ENCODE results near the gene C3orf70.

C3orf70 gene

DNA sequence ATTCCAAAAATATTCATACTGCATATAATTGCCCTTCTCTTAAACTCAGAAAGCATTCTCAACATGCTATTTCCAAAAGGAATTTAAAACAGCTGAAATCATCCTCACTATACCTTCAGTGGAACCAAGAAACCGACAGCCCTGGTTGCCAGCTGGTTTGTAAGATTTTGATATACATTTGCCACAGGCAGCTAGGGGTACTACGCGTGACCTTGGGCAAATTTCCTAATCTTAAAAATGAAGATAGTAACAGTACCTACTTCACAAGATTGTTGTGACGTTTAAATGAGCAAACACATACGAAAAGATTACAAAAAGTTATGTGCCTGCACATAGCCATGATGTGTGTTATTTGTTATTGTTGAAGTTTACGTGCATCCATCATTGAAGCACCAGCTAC lies 7.3 kb downstream of the C3orf70 start:
- H3K9me3 ChIP-seq (ENCODE audit: insufficient read depth, low read length): no peaks in the 10 kb centered on the region
- H3K9ac ChIP-seq (ENCODE audit: low read length): no peak overlapping the region
- no peaks in the 10 kb centered on the region for H3K36me3 ChIP-seq (replicated peaks; ENCODE audit: low read depth, low read length)
- no peak for TF ChIP-seq EZH2phosphoT487 (IDR thresholded peaks at IDR 0.05; ENCODE audit: low read depth)
- TF ChIP-seq, protein P1, sequence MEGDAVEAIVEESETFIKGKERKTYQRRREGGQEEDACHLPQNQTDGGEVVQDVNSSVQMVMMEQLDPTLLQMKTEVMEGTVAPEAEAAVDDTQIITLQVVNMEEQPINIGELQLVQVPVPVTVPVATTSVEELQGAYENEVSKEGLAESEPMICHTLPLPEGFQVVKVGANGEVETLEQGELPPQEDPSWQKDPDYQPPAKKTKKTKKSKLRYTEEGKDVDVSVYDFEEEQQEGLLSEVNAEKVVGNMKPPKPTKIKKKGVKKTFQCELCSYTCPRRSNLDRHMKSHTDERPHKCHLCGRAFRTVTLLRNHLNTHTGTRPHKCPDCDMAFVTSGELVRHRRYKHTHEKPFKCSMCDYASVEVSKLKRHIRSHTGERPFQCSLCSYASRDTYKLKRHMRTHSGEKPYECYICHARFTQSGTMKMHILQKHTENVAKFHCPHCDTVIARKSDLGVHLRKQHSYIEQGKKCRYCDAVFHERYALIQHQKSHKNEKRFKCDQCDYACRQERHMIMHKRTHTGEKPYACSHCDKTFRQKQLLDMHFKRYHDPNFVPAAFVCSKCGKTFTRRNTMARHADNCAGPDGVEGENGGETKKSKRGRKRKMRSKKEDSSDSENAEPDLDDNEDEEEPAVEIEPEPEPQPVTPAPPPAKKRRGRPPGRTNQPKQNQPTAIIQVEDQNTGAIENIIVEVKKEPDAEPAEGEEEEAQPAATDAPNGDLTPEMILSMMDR (IDR thresholded peaks at IDR 0.05; ENCODE audit: low read depth, low read length): no peak
- H2AFZ ChIP-seq (ENCODE audit: low read depth, low read length): no peak overlapping the region
- H3K27me3 ChIP-seq (ENCODE audit: low read depth, low read length): peaks cover 45% of the 10 kb centered on the region
- no peaks in the 10 kb centered on the region for H4K20me1 ChIP-seq (ENCODE audit: insufficient read depth, low read length)
- H3K79me2 ChIP-seq (ENCODE audit: low read length): no peaks in the 10 kb centered on the region
- no peak overlapping the region for H3K4me2 ChIP-seq (ENCODE audit: low read length)
- no peak overlapping the region for H3K4me3 ChIP-seq (ENCODE audit: low read length)
- H3K27ac ChIP-seq (ENCODE audit: low read length): no peak overlapping the region
- H3K4me1 ChIP-seq (ENCODE audit: low read length): no peaks in the 10 kb centered on the region

DNA sequence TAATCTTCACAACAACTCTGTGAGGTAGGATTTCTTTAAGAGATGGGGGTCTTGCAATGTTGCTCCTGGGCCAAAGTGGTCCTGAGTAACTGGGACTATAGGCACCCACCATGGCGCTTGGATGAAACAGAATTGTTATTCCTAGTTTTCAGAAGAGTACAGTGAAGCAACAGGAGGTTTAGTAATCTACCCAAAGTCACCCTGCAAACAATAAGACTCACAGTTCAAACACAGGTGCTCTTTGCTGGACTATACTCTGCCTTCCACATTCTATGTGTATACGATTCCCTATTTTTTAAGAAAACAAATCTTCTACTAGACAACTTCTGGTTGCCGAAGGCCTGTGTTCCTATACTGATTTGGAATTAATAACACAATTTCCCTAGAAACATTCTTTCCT lies 8.1 kb downstream of the C3orf70 start:
- no peak overlapping the region for H2AFZ ChIP-seq (ENCODE audit: low read depth, low read length)
- H3K4me1 ChIP-seq (ENCODE audit: low read length): no peaks in the 10 kb centered on the region
- no peak overlapping the region for H3K4me2 ChIP-seq (ENCODE audit: low read length)
- no peaks in the 10 kb centered on the region for H3K9me3 ChIP-seq (ENCODE audit: insufficient read depth, low read length)
- H3K36me3 ChIP-seq (replicated peaks; ENCODE audit: low read depth, low read length): no peaks in the 10 kb centered on the region
- no peak overlapping the region for H3K9ac ChIP-seq (ENCODE audit: low read length)
- no peaks in the 10 kb centered on the region for H4K20me1 ChIP-seq (ENCODE audit: insufficient read depth, low read length)
- H3K27ac ChIP-seq (ENCODE audit: low read length): no peak overlapping the region
- no peaks in the 10 kb centered on the region for H3K79me2 ChIP-seq (ENCODE audit: low read length)
- peaks cover 38% of the 10 kb centered on the region for H3K27me3 ChIP-seq (ENCODE audit: low read depth, low read length)
- no peak overlapping the region for H3K4me3 ChIP-seq (ENCODE audit: low read length)
- TF ChIP-seq EZH2phosphoT487 (IDR thresholded peaks at IDR 0.05; ENCODE audit: low read depth): no peak
- TF ChIP-seq, protein P1 (IDR thresholded peaks at IDR 0.05; ENCODE audit: low read depth, low read length): no peak

DNA sequence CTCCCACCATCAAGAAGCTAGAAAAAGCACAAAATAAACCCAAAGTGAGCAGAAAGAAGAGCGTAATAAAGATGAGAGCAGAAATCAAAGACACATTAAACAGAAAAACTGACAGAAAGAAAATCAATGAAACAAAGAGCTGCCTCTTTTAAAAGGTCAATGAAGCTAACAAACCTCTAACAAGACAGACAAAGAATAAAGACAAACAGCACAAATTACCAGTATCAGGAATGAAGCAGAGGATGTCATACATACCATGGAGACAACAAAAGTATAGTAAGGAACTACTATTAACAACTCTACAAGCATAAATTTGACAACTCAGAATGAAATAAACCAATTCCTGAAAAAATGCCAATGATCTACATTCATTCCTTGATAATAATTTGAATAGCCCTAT lies 15.0 kb downstream of the C3orf70 start:
- Histone ChIP-seq H3K27me3 (ENCODE audit: low read depth, low read length) (peaks cover 3% of the 10 kb centered on the region; the same call in 1 of the 2 replicates), H3K4me2 (ENCODE audit: low read length) (no peak overlapping the region), H2AFZ (ENCODE audit: low read depth, low read length) (no peak overlapping the region), H4K20me1 (ENCODE audit: insufficient read depth, low read length) (no peaks in the 10 kb centered on the region), H3K9ac (ENCODE audit: low read length) (no peak overlapping the region), H3K4me3 (ENCODE audit: low read length) (no peak overlapping the region), H3K4me1 (ENCODE audit: low read length) (no peaks in the 10 kb centered on the region), H3K79me2 (ENCODE audit: low read length) (no peaks in the 10 kb centered on the region), H3K9me3 (ENCODE audit: insufficient read depth, low read length) (no peaks in the 10 kb centered on the region), H3K27ac (ENCODE audit: low read length) (no peak overlapping the region), H3K36me3 (replicated peaks; ENCODE audit: low read depth, low read length) (no peaks in the 10 kb centered on the region)
- TF ChIP-seq, protein P1 (IDR thresholded peaks at IDR 0.05; ENCODE audit: low read depth, low read length): no peak
- no peak for TF ChIP-seq EZH2phosphoT487 (IDR thresholded peaks at IDR 0.05; ENCODE audit: low read depth)

DNA sequence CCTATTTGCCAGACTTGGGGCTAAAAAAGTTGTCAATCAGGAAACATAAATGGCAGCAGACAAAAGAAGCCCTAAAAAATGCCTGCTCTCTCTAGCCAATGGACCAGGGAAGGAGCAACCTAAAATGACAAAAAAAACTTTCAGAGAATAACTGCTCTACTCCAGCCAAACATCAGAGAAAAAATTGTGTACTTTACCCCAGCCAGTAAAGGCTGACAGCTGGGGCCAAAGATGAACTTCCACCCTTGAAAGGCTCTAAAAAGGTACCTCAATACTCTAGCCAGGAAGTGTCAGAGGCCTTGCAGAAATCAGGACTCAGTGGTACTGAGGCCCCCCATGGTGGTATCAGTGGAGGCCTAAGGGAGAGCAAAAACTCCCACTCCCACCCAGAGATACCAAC lies 18.4 kb downstream of the C3orf70 start:
- Histone ChIP-seq H3K79me2 (ENCODE audit: low read length) (no peaks in the 10 kb centered on the region), H3K4me3 (ENCODE audit: low read length) (no peak overlapping the region), H3K27ac (ENCODE audit: low read length) (no peak overlapping the region)

More for the DNA sequence above, 18.4 kb downstream of the C3orf70 start:
- Histone ChIP-seq H2AFZ (ENCODE audit: low read depth, low read length) (no peak overlapping the region), H4K20me1 (ENCODE audit: insufficient read depth, low read length) (no peaks in the 10 kb centered on the region), H3K27me3 (ENCODE audit: low read depth, low read length) (0 out of 2 replicates have a peak, but pooled peaks cover 2% of the 10 kb centered on the region), H3K9ac (ENCODE audit: low read length) (no peak overlapping the region), H3K4me1 (ENCODE audit: low read length) (no peaks in the 10 kb centered on the region), H3K4me2 (ENCODE audit: low read length) (no peak overlapping the region), H3K36me3 (replicated peaks; ENCODE audit: low read depth, low read length) (no peaks in the 10 kb centered on the region), H3K9me3 (ENCODE audit: insufficient read depth, low read length) (no peaks in the 10 kb centered on the region)
- TF ChIP-seq, protein P1 (IDR thresholded peaks at IDR 0.05; ENCODE audit: low read depth, low read length): no peak
- no peak for TF ChIP-seq EZH2phosphoT487 (IDR thresholded peaks at IDR 0.05; ENCODE audit: low read depth)
